HepG2 (cell line): ENCODE data around the gene TESK1. TPM values are rescaled to one million over a fixed set of nuclear protein-coding genes. Genes with fewer than 3 reads are reported as not detected.

Source experiments
- AKNA ChIP-seq: sonication (generic); formaldehyde crosslinking; IDR thresholded peaks from 2 replicates; pipeline ENCODE4 v1.4.0; 2020; ENCODE audit warnings: missing genetic modification reagents, borderline replicate concordance
- CHD4 ChIP-seq: fragments of 200-600 bp; sonication (generic); IDR thresholded peaks from 2 replicates; pipeline ENCODE4 v1.7.0; 2017; ENCODE audit warnings: mild to moderate bottlenecking, low read length, borderline replicate concordance
- CREM ChIP-seq, 2 experiments: sonication (generic) in 1 of 2; formaldehyde crosslinking in 1 of 2; IDR thresholded peaks; 2 replicates each; pipeline versions ENCODE4 v1.4.0 to v1.6.1; 2016 to 2020; ENCODE audit warnings: antibody characterized with exemption in 1 of 2, mild to moderate bottlenecking in 1 of 2, missing genetic modification reagents in 1 of 2
- MEF2D ChIP-seq: sonication (generic); formaldehyde crosslinking; IDR thresholded peaks from 2 replicates; pipeline ENCODE4 v1.5.1; 2020; ENCODE audit warnings: mild to moderate bottlenecking, missing genetic modification reagents
- NR2F6 ChIP-seq, 2 experiments: IDR thresholded peaks; 2 replicates each; pipeline ENCODE4 v1.6.1; 2016; ENCODE audit warnings: antibody characterized with exemption in 1 of 2, mild to moderate bottlenecking in 1 of 2
- ZC3H4 ChIP-seq: sonication (generic); formaldehyde crosslinking; IDR thresholded peaks from 2 replicates; pipeline ENCODE4 v1.4.0; 2020; ENCODE audit warnings: missing genetic modification reagents, borderline replicate concordance
- ZNF17 ChIP-seq: sonication (generic); formaldehyde crosslinking; IDR thresholded peaks from 2 replicates; pipeline ENCODE4 v1.5.0; 2020; ENCODE audit warnings: mild to moderate bottlenecking, missing genetic modification reagents
- ZNF292 ChIP-seq: sonication (generic); formaldehyde crosslinking; IDR thresholded peaks from 2 replicates; pipeline ENCODE4 v1.8.1; 2022; ENCODE audit warnings: mild to moderate bottlenecking, low read depth, missing genetic modification reagents, borderline replicate concordance
- ZNF326 ChIP-seq: sonication (generic); formaldehyde crosslinking; IDR thresholded peaks from 2 replicates; pipeline ENCODE4 v1.4.0; 2020; ENCODE audit warnings: missing genetic modification reagents, borderline replicate concordance
- ZNF432 ChIP-seq: sonication (generic); formaldehyde crosslinking; IDR thresholded peaks from 2 replicates; pipeline ENCODE4 v1.5.0; 2020; ENCODE audit warnings: missing genetic modification reagents, mild to moderate bottlenecking, borderline replicate concordance
- ZNF512B ChIP-seq: sonication (generic); formaldehyde crosslinking; IDR thresholded peaks from 2 replicates; pipeline ENCODE4 v1.5.1; 2020; ENCODE audit warnings: missing genetic modification reagents, mild to moderate bottlenecking, borderline replicate concordance
- ZNF513 ChIP-seq: sonication (generic); formaldehyde crosslinking; conservative IDR thresholded peaks from 2 replicates; pipeline ENCODE4 v1.5.0; 2020; ENCODE audit warnings: missing genetic modification reagents
- polyA plus RNA-seq, 8 experiments: library from polyadenylated mRNA; depleted of rRNA in 3 of 8; stranded (reverse) in 7 of 8; unstranded in 1 of 8; fragments of >200 nt; fragmentation: Illumina TruSeq in 4 of 8; extraction: Trizol in 4 of 8; gene quantifications; 2 replicates each; pipeline versions ENCODE4 v1.2.1 to v1.2.3, GENCODE V29; 2011 to 2016; ENCODE audit warnings: low read depth in 4 of 8, missing spikeins in 1 of 8, mixed read lengths in 1 of 8; ENCODE audit not compliant: insufficient read depth in 1 of 8
- total RNA-seq, 5 experiments: library from RNA; depleted of rRNA; stranded (reverse); fragments of >200 nt; fragmentation: Illumina TruSeq; extraction: Trizol; gene quantifications; 2 replicates each; pipeline ENCODE4 v1.2.3, GENCODE V29; 2016; ENCODE audit warnings: low read depth in 1 of 5
- TF ChIP-seq, protein P1 (sequence below): sonication (generic); formaldehyde crosslinking; IDR thresholded peaks from 2 replicates; pipeline ENCODE4 v1.5.0; 2020; ENCODE audit warnings: mild to moderate bottlenecking, missing genetic modification reagents
- TF ChIP-seq, protein P2 (sequence below): sonication (generic); formaldehyde crosslinking; IDR thresholded peaks from 2 replicates; pipeline ENCODE4 v1.8.1; 2022; ENCODE audit warnings: mild to moderate bottlenecking, missing genetic modification reagents

Gene TESK1
- total and polyA plus RNA-seq, 2 of the 13 experiments (the other 11 are each of a cell fraction or from before 2014, with no cell fraction given) = 7.3 to 13.6 TPM

DNA sequence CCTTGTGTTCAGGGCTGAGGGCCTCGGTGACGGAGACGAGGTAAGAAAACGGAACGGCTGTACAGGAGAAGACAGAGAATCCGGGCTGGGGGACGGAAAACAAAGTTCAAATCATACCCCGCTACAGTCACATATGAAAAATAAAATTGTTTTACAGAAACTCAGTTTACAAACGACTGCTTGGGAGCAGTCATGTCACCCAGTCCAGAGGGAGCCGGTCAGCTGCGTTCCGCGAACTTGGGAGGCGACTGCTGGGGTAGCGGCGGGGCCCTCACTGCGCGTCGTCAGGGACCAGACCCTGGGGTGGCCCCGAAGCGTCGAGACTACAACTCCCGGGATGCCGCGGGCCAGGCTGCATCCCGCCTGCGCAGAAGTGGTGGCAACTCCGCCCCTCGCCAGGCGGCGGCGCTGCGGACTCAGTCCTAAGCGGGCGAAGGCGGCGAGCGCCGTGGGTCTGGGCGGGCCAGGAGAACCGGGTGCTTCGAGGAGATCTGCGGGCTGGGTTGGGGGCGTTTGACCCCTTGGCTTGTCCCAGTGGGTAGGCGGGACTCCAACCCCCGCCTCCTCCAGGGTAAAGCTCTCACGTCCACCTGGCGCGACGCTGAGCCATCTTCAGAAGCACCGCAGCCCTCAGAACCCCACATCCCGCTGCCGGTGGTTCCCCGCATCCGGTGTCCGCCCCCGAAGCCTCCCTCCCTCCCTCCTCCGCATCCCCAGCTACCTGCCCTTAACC lies 41.6 kb downstream of the TESK1 start (continued):
- no peak for TF ChIP-seq AKNA
- TF ChIP-seq ZNF432 (CRISPR knock-in tag) = no peak
- TF ChIP-seq MEF2D (CRISPR knock-in tag) = peak; percentile 29; the same call in 1 of the 2 replicates
- TF ChIP-seq ZNF326 (CRISPR knock-in tag) = no peak
- TF ChIP-seq, protein P1, sequence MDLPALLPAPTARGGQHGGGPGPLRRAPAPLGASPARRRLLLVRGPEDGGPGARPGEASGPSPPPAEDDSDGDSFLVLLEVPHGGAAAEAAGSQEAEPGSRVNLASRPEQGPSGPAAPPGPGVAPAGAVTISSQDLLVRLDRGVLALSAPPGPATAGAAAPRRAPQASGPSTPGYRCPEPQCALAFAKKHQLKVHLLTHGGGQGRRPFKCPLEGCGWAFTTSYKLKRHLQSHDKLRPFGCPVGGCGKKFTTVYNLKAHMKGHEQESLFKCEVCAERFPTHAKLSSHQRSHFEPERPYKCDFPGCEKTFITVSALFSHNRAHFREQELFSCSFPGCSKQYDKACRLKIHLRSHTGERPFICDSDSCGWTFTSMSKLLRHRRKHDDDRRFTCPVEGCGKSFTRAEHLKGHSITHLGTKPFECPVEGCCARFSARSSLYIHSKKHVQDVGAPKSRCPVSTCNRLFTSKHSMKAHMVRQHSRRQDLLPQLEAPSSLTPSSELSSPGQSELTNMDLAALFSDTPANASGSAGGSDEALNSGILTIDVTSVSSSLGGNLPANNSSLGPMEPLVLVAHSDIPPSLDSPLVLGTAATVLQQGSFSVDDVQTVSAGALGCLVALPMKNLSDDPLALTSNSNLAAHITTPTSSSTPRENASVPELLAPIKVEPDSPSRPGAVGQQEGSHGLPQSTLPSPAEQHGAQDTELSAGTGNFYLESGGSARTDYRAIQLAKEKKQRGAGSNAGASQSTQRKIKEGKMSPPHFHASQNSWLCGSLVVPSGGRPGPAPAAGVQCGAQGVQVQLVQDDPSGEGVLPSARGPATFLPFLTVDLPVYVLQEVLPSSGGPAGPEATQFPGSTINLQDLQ (CRISPR knock-in tag) = no peak
- TF ChIP-seq CHD4 = no peak
- no peak for TF ChIP-seq ZNF292 (CRISPR knock-in tag)
- no peak for TF ChIP-seq ZNF513
- TF ChIP-seq CREM (IDR thresholded peaks at IDR 0.05) = no peak
- no peak for TF ChIP-seq CREM (CRISPR knock-in tag; IDR thresholded peaks at IDR 0.05)
- TF ChIP-seq, protein P2, sequence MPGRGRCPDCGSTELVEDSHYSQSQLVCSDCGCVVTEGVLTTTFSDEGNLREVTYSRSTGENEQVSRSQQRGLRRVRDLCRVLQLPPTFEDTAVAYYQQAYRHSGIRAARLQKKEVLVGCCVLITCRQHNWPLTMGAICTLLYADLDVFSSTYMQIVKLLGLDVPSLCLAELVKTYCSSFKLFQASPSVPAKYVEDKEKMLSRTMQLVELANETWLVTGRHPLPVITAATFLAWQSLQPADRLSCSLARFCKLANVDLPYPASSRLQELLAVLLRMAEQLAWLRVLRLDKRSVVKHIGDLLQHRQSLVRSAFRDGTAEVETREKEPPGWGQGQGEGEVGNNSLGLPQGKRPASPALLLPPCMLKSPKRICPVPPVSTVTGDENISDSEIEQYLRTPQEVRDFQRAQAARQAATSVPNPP (CRISPR knock-in tag) = peak; percentile 50; the same call in 1 of the 2 replicates
- TF ChIP-seq ZNF512B (CRISPR knock-in tag) = no peak
- no peak for TF ChIP-seq NR2F6 (IDR thresholded peaks at IDR 0.05)
- peak; percentile 40; the same call in 1 of the 2 replicates for TF ChIP-seq NR2F6 (CRISPR knock-in tag; IDR thresholded peaks at IDR 0.05)
- TF ChIP-seq ZNF17 = no peak
- TF ChIP-seq ZC3H4 = no peak
